ENCODE data around the gene C1QTNF1. TPM values are rescaled to one million over a fixed set of nuclear protein-coding genes. Genes with fewer than 3 reads are reported as not detected.

C1QTNF1 gene
- total and polyA plus RNA-seq, 2 donors (not counting 3 experiments of a cell fraction or from before 2014, with no cell fraction given): 2.5 to 4.0 TPM

DNA sequence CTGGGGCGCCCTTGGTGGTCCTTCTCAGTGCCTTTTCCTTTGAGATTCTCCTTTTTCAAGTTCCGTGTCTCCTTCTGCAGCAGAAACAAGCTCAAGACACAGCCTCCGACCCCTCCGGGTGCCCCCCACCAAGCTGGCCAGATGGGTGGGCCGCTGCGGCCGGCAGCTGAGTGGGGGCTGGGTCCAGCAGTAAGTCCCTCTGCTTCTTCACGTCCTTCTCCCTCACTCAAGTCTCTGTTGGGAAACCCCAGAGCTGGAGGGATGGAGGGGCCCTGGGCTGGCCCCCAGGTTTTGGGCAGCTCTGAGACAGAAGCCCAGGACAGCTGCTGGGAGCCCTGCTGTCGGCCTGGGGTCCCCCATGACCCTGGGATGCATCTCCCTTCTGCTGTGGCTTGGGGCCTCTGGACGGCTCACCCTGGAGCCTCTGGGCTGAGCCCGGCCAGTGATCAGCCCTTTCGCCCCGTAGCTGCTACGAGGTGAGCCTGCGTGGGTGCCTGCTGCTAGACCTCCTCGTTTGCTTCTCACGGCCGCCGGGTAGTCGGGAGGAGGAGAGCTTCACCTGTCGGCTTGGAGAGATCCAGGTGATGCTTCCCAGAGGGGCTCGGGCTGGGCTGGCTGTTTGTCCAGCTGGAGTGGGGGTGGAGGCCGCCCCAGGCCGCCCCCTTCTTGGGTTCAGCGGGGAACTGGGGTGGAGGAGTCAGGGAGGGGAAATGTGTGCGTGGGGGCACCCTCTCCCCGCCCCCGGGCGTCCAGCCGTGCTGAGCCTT is 61.4 kb downstream of the C1QTNF1 start:
- H3K36me3 ChIP-seq (ENCODE audit: control insufficient read depth in 2 of 2, extremely low read depth in 1 of 2, insufficient read depth in 2 of 2, low read length in 2 of 2): peaks cover 0 to 8% of the 10 kb centered on the region in 2 experiments
- no TSS peak for BruUV-seq (replicated peaks)

More for the DNA sequence above, 61.4 kb downstream of the C1QTNF1 start:
- Histone ChIP-seq H3K27me3 (ENCODE audit: control insufficient read depth in 2 of 2, insufficient read depth in 2 of 2, low read length in 2 of 2) (no peaks in the 10 kb centered on the region), H3K4me1 (ENCODE audit: control insufficient read depth, extremely low read depth, insufficient read depth, low read length) (no peaks in the 10 kb centered on the region), H3K9me3 (replicated peaks; ENCODE audit: control insufficient read depth, insufficient read depth, low read length) (no peaks in the 10 kb centered on the region), H3K4me3 (replicated peaks in 1 of 3; ENCODE audit: insufficient read depth in 1 of 3, low read depth in 1 of 3, low read length in 3 of 3) (no peak overlapping the region), H4K20me1 (replicated peaks; ENCODE audit: control insufficient read depth, extremely low read depth, insufficient read depth, low read length) (no peaks in the 10 kb centered on the region), H3K9ac (replicated peaks; ENCODE audit: extremely low read depth, insufficient read depth, low read length) (no peak overlapping the region), H2AFZ (ENCODE audit: low read depth, low read length) (no peak overlapping the region), H3K4me2 (ENCODE audit: insufficient read depth, low read length) (no peak overlapping the region), H3K27ac (ENCODE audit: insufficient read depth, low read depth, low read length) (no peak overlapping the region), H3K79me2 (ENCODE audit: control insufficient read depth, insufficient read depth, low read length) (no peaks in the 10 kb centered on the region), H3K9me1 (replicated peaks; ENCODE audit: control insufficient read depth, extremely low read depth, insufficient read depth, low read length) (no peaks in the 10 kb centered on the region)
- ChIA-PET POLR2A (no interaction called here), CTCF (interaction anchor here (0.5 to 14.1 kb wide), 9 partner anchors 9 to 623 kb away, joined by 3 to 428 read pairs (median 8); partner anchors contain the start of gene ENGASE)
- dilution Hi-C loops (cut with MboI; ENCODE audit: extremely low pct_ligation_motif_present, low sequenced_read_pairs): no loop called here
- no peak for TF ChIP-seq POLR2A (IDR thresholded peaks at IDR 0.05; ENCODE audit: low read depth, low read length)
- TF ChIP-seq, protein P1, sequence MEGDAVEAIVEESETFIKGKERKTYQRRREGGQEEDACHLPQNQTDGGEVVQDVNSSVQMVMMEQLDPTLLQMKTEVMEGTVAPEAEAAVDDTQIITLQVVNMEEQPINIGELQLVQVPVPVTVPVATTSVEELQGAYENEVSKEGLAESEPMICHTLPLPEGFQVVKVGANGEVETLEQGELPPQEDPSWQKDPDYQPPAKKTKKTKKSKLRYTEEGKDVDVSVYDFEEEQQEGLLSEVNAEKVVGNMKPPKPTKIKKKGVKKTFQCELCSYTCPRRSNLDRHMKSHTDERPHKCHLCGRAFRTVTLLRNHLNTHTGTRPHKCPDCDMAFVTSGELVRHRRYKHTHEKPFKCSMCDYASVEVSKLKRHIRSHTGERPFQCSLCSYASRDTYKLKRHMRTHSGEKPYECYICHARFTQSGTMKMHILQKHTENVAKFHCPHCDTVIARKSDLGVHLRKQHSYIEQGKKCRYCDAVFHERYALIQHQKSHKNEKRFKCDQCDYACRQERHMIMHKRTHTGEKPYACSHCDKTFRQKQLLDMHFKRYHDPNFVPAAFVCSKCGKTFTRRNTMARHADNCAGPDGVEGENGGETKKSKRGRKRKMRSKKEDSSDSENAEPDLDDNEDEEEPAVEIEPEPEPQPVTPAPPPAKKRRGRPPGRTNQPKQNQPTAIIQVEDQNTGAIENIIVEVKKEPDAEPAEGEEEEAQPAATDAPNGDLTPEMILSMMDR (IDR thresholded peaks at IDR 0.05; ENCODE audit: extremely low read depth in 1 of 2, insufficient read depth in 1 of 2, low read depth in 1 of 2, low read length in 2 of 2): no peak
- TF ChIP-seq POLR2AphosphoS5 (IDR thresholded peaks at IDR 0.05; ENCODE audit: insufficient read depth, low read depth, low read length): no peak
- TF ChIP-seq, protein P2, sequence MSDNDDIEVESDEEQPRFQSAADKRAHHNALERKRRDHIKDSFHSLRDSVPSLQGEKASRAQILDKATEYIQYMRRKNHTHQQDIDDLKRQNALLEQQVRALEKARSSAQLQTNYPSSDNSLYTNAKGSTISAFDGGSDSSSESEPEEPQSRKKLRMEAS (IDR thresholded peaks at IDR 0.05; ENCODE audit: insufficient read depth, insufficient read length): no peak
- no peak for TF ChIP-seq EZH2 (IDR thresholded peaks at IDR 0.05; ENCODE audit: borderline replicate concordance, low read depth, low read length, severe bottlenecking)
- intact Hi-C loops (cut with micrococcal nuclease): loop anchor here (10.0 kb wide), 1 partner anchor 79 kb away; no protein-coding TSS in a partner anchor
- FAIRE-seq (no peak), DNase-seq (ENCODE audit: low read depth, low spot score) (no peak)
